Fibroblast of pulmonary artery (primary cell): ENCODE measurements around the gene THBS3.
A peak's percentile ranks its signal among the peaks of the same experiment; 100 is the strongest.
"Not testable (repeated sequence)": the region's sequence is repeated elsewhere in the genome, so short reads cannot be mapped to it uniquely, and the experiment has no call there.

ENCODE experiments used
- DNase-seq: peaks from one replicate; pipeline ENCODE4 v3.0.0-alpha.2; 2010; ENCODE audit warnings: low read depth
- H3K4me3 ChIP-seq: replicated peaks from 2 replicates; pipeline ENCODE4 v1.5.1; 2011; ENCODE audit warnings: low read depth, mild to moderate bottlenecking, control low read depth, low read length, moderate library complexity
- TF ChIP-seq, protein P1 (sequence below): IDR thresholded peaks from 2 replicates; pipeline ENCODE4 v1.5.1; 2011; ENCODE audit warnings: mild to moderate bottlenecking, control low read depth, low read length, inconsistent platforms; ENCODE audit errors: missing control alignments

THBS3 gene

DNA sequence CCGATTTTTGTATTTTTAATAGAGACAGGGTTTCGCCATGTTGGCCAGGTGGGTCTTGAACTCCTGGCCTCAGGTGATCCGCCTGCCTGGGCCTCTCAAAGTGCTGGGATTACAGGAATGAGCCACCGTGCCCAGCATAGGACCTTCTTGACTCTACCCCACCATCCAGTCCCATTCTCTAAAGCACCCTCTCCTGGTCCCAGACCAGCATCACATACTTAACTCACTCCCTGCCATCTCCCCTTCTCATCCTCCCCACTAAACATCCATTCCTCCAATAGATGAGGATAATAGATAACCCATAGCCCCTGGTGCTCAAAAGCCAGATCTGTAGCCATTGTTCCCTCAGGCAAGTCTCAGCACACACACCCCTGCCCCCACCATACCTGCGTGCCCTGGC, 45.5 kb upstream of the THBS3 start:
- peak overlapping the region; percentile 78 for H3K4me3 ChIP-seq
- TF ChIP-seq, protein P1, sequence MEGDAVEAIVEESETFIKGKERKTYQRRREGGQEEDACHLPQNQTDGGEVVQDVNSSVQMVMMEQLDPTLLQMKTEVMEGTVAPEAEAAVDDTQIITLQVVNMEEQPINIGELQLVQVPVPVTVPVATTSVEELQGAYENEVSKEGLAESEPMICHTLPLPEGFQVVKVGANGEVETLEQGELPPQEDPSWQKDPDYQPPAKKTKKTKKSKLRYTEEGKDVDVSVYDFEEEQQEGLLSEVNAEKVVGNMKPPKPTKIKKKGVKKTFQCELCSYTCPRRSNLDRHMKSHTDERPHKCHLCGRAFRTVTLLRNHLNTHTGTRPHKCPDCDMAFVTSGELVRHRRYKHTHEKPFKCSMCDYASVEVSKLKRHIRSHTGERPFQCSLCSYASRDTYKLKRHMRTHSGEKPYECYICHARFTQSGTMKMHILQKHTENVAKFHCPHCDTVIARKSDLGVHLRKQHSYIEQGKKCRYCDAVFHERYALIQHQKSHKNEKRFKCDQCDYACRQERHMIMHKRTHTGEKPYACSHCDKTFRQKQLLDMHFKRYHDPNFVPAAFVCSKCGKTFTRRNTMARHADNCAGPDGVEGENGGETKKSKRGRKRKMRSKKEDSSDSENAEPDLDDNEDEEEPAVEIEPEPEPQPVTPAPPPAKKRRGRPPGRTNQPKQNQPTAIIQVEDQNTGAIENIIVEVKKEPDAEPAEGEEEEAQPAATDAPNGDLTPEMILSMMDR: peak; percentile 10
- DNase-seq: no peak

GRCh38 chr1:155251566-155251965, 43.9 kb upstream of the THBS3 start:
- DNase-seq: no peak
- TF ChIP-seq, protein P1: no peak
- no peak overlapping the region for H3K4me3 ChIP-seq

GRCh38 chr1:155250633-155251449, 43.1 kb upstream of the THBS3 start:
- TF ChIP-seq, protein P1: no peak
- peak; percentile 92 for DNase-seq
- no peak overlapping the region for H3K4me3 ChIP-seq

- no peak for DNase-seq
Measured at GRCh38 chr1:155250246-155250632, 42.5 kb upstream of the THBS3 start.

GRCh38 chr1:155247667-155248553, 40.2 kb upstream of the THBS3 start:
- TF ChIP-seq, protein P1: no peak
- no peak for DNase-seq
- no peak overlapping the region for H3K4me3 ChIP-seq

More at GRCh38 chr1:155250246-155250632, 42.5 kb upstream of the THBS3 start:
- TF ChIP-seq, protein P1: no peak
- H3K4me3 ChIP-seq: no peak overlapping the region

DNA sequence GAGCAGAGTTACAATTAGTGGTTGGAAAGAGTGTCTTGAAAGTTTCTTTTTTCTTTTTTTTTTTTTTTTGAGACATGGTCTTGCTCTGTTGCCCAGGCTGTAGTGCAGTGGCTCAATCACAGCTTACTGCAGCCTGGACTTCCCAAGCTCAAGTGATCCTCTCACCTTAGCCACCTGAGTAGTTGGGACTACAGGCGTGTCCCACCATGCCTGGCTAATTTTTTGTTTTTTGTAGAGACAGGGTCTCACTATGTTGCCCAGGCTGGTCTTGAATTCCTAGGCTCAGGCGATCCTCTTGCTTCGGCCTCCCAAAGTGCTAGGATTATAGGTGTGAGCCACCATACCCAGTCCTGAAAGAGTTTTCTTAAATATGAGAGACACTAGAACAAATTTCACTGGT, 39.1 kb upstream of the THBS3 start:
- DNase-seq, H3K4me3 ChIP-seq: not testable (repeated sequence)

- DNase-seq: no peak
- TF ChIP-seq, protein P1: no peak
Measured at GRCh38 chr1:155245163-155245524, 37.4 kb upstream of the THBS3 start.

More at GRCh38 chr1:155245163-155245524, 37.4 kb upstream of the THBS3 start:
- H3K4me3 ChIP-seq: peak overlapping the region; percentile 74
